Hepatocyte (in vitro differentiated cells): ENCODE measurements around the gene CHN2.

ENCODE experiments used
- EZH2 ChIP-seq: fragments of 200-600 bp; sonication (generic); IDR thresholded peaks from 2 replicates; pipeline ENCODE4 v1.6.1; 2016; ENCODE audit warnings: antibody characterized with exemption, mild to moderate bottlenecking, borderline replicate concordance
- EZH2phosphoT487 ChIP-seq: fragments of 200-600 bp; sonication (generic); IDR thresholded peaks from one replicate; pipeline ENCODE4 v1.6.1; 2018; ENCODE audit warnings: antibody characterized with exemption, mild to moderate bottlenecking, low read depth, moderate library complexity; ENCODE audit not compliant: unreplicated experiment, severe bottlenecking
- TF ChIP-seq, protein P1 (sequence below): fragments of 200-600 bp; sonication (generic); IDR thresholded peaks from 2 replicates; pipeline ENCODE4 v1.5.1; 2016; ENCODE audit warnings: antibody characterized with exemption, mild to moderate bottlenecking; ENCODE audit not compliant: poor library complexity

- TF ChIP-seq, protein P1, sequence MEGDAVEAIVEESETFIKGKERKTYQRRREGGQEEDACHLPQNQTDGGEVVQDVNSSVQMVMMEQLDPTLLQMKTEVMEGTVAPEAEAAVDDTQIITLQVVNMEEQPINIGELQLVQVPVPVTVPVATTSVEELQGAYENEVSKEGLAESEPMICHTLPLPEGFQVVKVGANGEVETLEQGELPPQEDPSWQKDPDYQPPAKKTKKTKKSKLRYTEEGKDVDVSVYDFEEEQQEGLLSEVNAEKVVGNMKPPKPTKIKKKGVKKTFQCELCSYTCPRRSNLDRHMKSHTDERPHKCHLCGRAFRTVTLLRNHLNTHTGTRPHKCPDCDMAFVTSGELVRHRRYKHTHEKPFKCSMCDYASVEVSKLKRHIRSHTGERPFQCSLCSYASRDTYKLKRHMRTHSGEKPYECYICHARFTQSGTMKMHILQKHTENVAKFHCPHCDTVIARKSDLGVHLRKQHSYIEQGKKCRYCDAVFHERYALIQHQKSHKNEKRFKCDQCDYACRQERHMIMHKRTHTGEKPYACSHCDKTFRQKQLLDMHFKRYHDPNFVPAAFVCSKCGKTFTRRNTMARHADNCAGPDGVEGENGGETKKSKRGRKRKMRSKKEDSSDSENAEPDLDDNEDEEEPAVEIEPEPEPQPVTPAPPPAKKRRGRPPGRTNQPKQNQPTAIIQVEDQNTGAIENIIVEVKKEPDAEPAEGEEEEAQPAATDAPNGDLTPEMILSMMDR = no peak
- TF ChIP-seq EZH2 (no peak), EZH2phosphoT487 (no peak)
These were observed 239.8 kb downstream of the CHN2 start for GRCh38 chr7:29434380-29434768.
